ENCODE measurements around the gene SHISA5.
"Not testable (repeated sequence)": the region's sequence is repeated elsewhere in the genome, so short reads cannot be mapped to it uniquely, and the experiment has no call there.

SHISA5 gene

GRCh38 chr3:48519277-48519643, 15.3 kb upstream of the SHISA5 start:
- no peak for DNase-seq

GRCh38 chr3:48518638-48519276, 14.8 kb upstream of the SHISA5 start:
- DNase-seq: no peak

GRCh38 chr3:48518069-48518468, 14.1 kb upstream of the SHISA5 start:
- no peak for DNase-seq

GRCh38 chr3:48516571-48516970, 12.6 kb upstream of the SHISA5 start:
- no peak for DNase-seq

- DNase-seq: no peak
These were observed 10.7 kb upstream of the SHISA5 start for GRCh38 chr3:48514431-48515227.

GRCh38 chr3:48511551-48511950, 7.6 kb upstream of the SHISA5 start:
- DNase-seq: no peak

- peak in 3 of 4 experiments; percentile 42 to 62 (median 47) for DNase-seq
These were observed 3.5 kb upstream of the SHISA5 start for GRCh38 chr3:48507256-48508061.

- DNase-seq: no peak
These were observed 2.1 kb upstream of the SHISA5 start for GRCh38 chr3:48505968-48506504.

- no peak for DNase-seq
These were observed 1.2 kb upstream of the SHISA5 start for GRCh38 chr3:48505146-48505545.

- peak in 3 of 4 experiments; percentile 19 to 26 (median 20) for DNase-seq
These were observed 448 bp downstream of the SHISA5 start for GRCh38 chr3:48503401-48504050.

GRCh38 chr3:48502728-48503168, 1.2 kb downstream of the SHISA5 start:
- DNase-seq: no peak

- DNase-seq: no peak
These were observed 1.9 kb downstream of the SHISA5 start for GRCh38 chr3:48502121-48502520.

GRCh38 chr3:48501196-48501595, 2.8 kb downstream of the SHISA5 start:
- no peak for DNase-seq

- no peak for DNase-seq
These were observed 3.3 kb downstream of the SHISA5 start for GRCh38 chr3:48500656-48501055.

GRCh38 chr3:48493203-48493501, 10.8 kb downstream of the SHISA5 start:
- DNase-seq: no peak

- DNase-seq: peak; percentile 17 to 66 (median 42)
These were observed 11.3 kb downstream of the SHISA5 start for GRCh38 chr3:48492461-48493202.

GRCh38 chr3:48486952-48487351, 17.0 kb downstream of the SHISA5 start:
- DNase-seq: no peak

GRCh38 chr3:48482822-48483221, 21.2 kb downstream of the SHISA5 start:
- DNase-seq: not testable (repeated sequence)

GRCh38 chr3:48480891-48481290, 23.1 kb downstream of the SHISA5 start:
- not testable (repeated sequence) for DNase-seq

GRCh38 chr3:48478626-48479555, 25.1 kb downstream of the SHISA5 start:
- no peak for DNase-seq

Measured in suppressor macrophage (primary cell).